ENCODE measurements around the gene CLASP1. TPM values are rescaled to one million over a fixed set of nuclear protein-coding genes. Genes with fewer than 3 reads are reported as not detected.
"Not testable (repeated sequence)": the region's sequence is repeated elsewhere in the genome, so short reads cannot be mapped to it uniquely, and the experiment has no call there.

The CLASP1 gene
- total RNA-seq, 1 experiment from 2014 or later, result 42.9 TPM

DNA sequence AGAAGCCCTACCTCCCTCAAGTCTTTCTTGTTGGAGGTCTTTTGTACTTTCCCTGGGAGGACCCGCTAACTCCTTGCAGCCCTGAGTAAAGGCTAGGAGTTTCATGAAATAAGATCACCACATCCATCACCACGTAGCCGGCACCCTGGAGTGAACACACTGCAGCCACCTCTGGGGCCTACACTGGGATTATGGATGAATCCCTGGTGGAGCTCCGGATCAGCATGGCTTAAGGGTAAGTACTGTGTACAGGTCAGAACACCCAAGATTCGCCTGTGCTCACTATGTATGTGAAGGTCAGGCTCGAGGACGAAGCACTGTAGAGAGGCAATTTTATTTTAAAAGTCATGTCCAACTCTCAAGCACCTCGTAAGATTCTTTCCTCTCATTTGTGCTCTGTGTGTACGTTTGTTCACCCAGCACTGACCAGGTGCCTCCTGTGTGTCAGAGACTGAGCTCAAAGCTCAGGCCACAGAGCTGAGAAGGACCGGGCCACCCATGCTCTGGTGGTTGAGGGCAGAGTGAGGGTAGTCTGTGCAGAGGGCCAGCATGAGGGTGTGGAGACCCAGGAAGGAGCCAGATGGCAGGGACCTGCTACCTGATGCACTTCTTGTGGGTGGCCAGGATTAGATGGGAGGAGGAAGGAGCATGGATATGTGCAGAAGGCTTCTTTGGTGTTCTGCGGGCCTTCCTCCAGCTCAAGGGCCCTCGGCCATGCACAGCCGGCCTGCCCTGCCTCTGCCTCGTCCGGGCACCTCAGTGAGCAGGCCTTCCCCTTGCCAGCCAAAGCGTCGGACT lies 297.5 kb downstream of the CLASP1 start:
- no peak for DNase-seq (ENCODE audit: low read depth)

DNA sequence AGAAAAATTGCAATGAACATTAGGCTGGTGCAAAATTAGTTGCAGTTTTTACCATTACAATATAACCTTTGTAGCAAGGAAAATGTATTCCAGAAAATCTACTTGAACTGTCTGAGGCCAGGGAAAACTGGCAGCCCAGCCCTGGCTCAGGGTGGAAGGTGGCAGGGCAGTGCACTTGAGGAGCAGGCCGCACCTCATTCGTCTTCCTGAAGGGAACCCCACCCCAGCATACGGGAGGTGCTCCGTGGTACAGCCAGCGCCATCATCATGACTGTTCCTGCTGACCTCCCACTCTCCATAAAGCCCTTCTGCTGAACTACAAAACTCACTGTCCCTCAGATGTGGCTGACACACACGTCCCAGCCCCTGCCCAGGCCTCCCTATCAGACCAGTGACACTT lies 298.4 kb downstream of the CLASP1 start:
- no peak for DNase-seq (ENCODE audit: low read depth)

DNA sequence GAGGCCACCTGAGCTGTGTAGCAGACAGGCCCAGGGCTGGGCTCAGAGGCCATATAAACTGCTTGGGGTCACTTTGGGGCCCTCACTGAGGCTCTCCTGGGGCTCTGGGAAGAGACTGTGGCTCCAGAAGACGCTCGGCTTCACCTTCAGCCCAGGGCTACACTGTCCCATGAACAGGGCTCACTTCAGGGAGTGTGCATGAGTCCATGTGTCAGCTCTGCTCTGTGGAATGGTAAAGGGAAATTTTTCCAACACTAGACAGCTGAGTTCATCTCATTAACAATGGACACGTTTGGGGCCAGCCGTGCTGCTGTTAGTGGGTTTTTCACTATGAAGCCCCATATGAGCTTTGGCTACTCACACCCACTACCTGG lies 298.9 kb downstream of the CLASP1 start:
- no peak for DNase-seq (ENCODE audit: low read depth)

DNA sequence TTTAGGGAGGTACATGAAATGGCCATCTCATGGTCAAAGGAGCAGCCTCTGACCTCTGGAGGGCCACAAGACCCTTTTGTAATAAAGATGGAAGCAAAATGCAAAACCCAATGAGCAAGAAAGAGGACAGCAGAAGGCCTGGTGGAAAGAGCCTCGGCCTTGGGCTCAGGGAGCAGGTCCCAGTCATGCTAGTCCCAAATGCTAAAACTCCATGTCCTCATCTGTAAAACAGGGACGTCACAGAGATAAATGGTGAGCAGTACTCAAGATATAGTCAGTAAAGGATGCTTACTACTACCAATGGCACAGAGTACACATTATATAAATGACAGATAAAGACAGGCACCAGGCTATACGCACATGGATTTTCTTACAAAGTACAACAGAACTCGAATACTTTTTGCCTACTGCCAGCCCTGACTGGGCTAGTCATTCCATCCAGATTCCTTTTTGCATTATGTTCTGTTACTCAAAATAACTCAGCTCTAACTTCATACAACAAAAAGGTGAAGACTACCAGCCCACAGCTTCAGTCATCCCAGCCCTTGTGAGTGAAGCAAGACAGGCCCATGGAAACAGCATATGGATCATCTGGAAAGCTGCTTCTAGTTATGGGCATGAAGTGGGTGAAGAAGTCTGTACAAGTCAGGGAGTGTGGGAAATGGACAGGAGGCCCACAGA lies 299.4 kb downstream of the CLASP1 start:
- DNase-seq (ENCODE audit: low read depth), result no peak

DNA sequence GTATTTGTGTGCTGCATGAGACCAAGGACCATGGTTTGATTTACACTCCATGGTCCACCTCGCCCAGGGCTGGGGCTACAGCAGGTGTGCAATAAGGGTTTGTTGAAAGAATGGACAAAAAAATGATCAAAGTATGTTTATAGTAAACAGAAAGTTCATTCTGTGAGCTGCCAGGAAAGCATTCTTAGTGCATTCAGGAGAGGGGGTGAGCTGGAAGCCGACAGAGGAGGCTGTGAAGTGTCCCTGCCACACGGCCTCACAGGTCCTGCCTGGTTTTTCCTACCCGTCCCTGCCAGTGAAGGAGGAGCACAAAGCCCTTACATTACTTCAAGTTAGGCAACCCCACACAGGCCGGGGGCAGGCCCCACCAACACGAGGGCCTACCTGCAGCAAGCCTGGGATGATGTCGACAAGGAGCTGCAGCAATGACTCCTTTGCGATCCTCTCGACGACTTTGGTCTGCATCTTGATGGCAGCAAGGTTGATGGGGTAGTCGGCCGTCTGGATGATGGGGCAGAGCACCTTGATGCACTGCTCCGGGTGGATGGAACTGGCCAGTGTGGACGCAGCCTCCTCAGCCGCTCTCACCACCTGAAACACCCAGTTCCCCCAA lies 301.0 kb downstream of the CLASP1 start:
- no peak for DNase-seq (ENCODE audit: low read depth)

DNA sequence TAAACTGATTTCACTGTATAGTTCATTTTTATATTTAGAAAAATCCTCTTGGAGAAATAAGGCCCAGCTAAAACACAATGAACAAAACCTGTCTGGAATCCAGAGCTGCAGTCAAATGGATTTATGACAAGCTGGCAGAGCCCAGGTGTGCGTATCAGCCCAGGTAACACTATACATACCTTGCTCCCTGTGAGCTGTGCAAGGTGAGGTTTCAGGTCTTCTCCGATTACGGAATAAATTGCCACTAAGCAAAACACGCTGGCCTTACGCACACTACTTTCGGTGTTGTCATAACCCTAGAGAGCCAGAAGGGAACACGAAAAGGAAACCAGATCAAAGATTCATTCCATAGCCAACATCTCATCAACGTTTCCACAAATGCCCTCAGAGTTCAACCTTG lies 302.4 kb downstream of the CLASP1 start:
- DNase-seq (ENCODE audit: low read depth), result no peak

DNA sequence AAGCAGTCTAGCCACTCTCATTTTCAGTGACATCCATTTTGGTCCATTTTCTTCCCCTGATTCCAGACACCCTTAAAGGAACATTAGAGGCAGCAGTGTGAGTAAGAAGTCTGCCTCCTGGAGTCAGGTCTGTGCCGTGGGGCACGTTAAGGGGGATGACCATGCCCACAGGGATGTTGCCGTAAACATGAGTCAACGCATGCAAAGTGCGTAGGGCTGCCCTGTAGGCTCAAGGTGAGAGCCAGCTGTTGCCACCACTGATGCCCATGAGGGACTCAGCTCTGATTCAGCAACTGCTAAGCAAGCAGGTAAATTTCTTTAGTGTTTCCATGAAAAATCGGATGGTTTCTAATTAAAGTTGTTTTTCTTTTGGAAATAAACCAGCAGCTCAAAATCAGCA lies 302.9 kb downstream of the CLASP1 start:
- no peak for DNase-seq (ENCODE audit: low read depth)

DNA sequence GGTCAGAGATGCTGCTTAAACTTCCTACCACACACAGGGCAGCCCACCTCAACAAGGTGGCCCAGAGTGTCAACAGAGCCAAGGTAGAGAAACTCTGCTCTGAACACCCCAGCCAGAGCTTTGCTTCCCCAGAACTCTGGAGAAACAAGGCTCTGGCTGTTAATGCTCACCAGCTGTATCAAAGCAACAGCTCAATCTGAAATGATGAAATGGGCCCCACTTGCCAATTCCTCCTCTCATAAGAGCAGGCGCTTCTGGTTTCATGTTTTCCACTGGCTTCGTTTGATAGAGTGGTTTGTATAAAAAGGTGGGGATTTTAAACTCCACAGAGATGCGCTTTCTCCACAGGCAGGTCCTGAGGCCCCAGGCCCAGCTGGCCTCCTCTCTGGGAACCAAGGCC lies 303.4 kb downstream of the CLASP1 start:
- DNase-seq (ENCODE audit: low read depth), result no peak

DNA sequence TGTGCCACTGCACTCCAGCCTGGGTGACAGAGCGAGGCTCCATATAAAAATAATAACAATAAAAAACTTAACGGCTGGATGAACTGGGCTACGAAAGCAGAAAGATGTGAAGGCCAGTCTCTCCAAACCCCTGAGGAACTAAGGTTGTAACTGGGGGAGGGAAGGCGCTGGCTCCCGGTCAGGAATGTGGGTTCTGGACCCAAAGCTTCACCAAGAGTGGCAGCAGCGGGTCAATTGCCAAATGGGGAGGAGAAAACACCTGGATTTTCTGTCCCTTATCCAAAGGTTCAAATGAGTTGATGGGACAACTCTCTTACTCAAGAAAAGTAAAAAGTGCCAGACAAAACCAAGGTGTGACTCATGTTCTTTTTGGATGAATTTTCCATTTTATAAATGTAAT lies 304.2 kb downstream of the CLASP1 start:
- no peak for DNase-seq (ENCODE audit: low read depth)

DNA sequence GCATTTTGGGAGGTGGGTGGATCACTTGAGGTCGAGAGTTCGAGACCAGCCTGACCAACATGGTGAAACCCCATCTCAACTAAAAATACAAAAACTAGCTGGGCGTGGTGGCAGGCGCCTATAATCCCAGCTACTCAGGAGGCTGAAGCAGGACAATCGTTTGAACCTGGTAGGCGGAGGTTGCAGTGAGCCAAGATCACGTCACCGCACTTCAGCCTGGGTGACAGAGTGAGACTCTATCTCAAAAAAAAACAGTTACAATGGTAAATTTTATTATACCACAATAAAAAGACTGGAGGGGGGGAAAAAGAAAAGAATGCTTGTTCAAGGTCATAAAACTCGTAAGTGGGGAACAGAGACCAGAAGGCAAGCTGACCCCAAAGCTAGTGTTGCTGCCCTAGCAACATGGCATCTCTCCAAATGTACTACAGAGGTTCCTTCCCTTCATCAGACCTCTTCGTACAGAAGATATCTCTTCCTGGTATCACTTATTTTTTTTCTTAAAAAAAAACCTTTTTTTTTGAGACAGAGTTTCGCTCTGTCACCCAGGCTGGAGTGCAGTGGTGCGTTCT lies 305.3 kb downstream of the CLASP1 start:
- DNase-seq (ENCODE audit: low read depth), result not testable (repeated sequence)

DNA sequence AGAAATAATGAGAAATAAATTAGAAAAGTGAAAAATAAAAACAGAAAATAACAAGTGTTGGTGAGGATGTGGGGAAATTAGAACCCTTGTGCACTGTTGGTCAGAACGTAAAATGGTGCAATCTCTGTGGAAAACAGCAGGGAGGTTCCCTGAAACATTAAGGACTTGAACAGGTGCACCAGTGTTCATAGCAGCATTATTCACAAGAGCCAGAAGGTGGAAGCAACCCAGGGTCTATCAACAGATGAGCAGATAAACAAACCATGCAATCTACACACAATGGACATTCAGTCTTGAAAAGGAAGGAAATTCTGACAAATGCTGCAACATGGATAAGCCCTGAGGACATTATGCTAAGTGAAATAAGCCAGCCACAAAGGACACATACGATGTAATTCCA lies 306.1 kb downstream of the CLASP1 start:
- DNase-seq (ENCODE audit: low read depth), result peak; percentile 61

DNA sequence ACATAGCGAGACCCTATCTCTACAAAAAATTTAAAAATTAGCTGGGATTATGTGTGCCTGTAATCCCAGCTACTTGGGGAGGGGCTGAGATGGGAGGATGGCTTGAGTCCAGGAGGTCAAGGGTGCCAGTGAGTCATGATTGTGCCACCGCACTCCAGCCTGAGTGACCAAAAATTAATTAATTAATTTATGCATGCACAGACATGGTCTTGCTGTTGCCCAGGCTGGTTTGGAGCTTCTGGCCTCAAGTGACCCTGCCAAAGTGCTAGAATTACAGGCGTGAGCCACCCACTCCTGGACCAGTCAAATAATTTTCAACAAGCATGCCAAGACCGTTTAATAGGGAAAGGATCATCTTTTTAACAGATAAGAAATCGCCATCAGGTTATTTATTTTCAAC lies 306.5 kb downstream of the CLASP1 start:
- no peak for DNase-seq (ENCODE audit: low read depth)

DNA sequence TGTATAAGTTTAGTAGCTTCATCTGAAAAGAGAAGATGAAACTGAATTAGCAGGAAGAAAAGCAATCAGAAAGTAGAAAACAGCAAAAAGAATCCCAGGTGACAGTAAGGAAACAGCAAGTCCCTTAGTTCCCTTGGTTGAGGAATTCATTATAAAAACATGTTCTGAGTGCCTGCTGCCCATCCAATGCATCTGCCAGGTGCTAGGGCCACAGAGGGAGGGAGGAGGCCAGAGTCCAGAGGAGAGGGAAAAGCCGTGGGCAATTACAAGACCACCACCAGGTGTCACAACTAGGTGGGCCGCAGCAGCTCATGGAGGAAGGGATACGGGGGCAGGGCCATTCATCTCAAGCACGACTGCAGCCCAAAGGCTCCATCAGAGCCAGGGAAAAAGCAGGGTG lies 308.3 kb downstream of the CLASP1 start:
- DNase-seq (ENCODE audit: low read depth), result no peak

DNA sequence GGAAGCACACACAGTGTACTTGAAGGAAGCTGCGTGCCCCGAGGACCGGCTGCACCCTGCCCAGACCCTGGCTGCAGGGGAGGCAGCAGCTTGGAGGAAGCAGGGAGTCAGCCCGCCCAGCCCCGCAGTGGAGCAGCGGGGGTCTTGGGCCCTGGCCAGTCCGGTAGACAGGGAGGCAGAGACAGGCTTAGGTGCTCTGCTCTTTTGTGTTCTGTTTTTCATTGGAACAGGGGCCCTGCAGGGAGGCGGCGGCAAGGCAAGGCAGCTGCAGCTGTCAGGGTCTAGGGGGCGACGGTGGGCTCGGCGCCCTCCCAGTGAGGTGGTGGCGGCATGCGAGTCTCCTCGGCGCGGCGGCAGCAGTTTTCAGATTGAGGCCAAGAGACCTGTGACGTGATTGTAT lies 311.0 kb downstream of the CLASP1 start:
- DNase-seq (ENCODE audit: low read depth), result no peak

DNA sequence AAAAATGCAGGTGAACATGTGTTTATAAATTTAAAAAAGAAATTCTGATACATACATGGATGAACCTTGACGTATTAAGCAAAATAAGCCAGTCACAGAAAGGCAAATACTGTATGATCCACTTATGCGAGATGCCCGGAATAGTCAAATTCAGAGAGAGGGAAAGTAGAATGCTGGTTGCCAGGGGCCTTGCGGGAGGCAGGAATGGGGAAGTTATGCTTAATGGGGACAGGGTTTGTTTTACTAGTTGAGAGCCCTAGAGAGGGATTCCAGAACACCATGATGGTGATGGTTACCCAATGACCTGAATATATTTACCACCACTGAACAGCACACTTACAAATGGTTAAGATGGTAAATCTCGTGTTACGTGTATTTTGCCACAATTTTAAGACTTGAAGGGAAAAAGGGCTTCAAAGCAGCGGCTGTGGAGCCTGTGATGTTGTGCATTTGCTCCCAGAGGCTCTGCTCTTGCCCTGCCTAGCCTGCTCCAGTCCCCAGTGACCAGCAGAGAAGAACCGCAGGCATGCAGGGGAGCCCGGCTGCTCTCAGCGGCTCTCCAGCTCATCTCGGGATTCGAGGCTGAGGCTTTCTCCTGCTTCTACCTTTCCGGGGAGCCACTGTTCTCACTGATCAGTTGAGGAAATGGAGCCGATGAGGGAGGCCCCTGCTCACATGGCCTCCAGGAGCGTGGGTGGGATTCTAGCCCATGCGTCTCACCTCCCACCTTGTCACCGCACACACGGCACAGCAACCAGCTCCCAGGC lies 312.6 kb downstream of the CLASP1 start:
- DNase-seq (ENCODE audit: low read depth), result no peak

DNA sequence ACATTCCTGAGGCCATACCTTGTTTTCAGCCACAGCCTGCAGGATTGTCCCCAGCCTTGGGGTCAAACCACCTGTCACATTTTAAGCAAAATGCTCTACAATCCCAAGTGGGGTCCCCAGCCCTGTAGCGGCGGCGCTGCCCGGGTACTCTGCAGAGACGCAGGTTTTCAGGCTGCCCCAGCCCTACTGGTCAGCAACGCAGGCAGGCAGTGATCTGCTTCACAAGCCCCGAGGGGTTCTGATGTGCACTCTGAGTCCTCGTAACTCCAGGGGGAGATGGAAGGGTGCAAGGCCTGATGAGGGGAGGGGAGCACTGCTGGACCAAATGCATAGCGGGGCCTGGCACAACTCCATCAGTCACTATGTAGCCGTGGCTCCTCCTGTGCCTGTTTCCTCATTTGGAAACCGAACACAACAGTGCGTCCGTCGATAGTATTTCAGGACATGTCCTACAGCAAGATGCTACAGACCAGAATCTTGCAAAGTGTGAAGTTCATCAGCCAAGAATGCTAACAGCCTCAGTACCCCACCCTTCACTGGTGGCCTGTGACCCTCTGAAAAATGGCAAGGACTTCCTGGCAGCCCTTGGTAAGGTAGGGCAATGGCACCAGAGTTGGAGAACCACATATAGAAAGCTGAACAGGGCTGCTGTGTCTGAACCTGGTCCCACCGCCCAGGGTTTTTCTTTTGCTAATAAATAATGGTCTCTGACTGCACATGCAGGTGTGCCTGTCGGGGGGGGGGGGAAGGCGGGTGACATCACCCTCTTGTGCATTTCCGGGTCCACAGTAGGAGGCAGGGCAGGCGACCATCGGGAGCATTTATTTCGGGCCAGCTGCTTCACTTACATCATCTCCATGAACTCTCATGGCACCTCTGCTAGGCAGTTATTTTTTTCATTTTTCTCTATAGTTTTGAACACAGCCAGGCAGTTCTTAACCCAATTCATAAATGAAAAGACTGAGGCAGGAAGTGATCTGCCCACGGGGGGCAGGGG lies 313.7 kb downstream of the CLASP1 start:
- no peak for DNase-seq (ENCODE audit: low read depth)

DNA sequence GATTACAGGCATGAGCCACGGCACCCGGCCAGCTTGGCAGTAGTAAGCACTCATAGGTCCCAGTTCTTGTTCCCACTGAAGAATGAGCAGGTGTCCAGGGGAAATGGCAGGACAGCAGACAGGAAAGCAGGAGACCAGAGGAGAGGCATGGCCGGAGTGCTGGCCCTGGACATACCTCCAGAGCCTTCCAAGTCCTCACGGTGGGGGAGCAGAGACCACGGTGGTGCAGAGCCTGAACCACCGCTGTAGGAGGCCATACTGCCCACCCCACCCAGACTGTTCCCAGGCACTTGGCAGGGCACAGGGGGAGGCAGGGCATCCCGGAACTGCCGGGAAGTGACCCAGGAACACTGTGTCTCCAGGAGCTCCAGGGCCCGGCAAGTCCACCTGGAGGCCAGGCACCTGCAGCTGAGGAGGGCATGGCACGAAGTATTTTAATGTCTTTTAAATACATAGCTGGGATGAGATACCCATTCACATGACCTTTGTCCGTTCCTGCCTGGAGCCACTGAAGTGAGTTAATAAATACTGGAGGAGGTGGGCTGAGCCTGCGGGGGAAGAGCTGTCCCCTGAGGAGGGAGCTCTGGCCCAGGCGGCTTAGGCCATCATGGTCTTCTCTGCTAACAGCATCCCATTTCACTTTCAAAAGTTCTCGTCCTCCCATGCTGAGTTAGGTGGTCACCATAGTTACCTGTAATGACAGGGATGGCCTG lies 314.5 kb downstream of the CLASP1 start:
- no peak for DNase-seq (ENCODE audit: low read depth)

DNA sequence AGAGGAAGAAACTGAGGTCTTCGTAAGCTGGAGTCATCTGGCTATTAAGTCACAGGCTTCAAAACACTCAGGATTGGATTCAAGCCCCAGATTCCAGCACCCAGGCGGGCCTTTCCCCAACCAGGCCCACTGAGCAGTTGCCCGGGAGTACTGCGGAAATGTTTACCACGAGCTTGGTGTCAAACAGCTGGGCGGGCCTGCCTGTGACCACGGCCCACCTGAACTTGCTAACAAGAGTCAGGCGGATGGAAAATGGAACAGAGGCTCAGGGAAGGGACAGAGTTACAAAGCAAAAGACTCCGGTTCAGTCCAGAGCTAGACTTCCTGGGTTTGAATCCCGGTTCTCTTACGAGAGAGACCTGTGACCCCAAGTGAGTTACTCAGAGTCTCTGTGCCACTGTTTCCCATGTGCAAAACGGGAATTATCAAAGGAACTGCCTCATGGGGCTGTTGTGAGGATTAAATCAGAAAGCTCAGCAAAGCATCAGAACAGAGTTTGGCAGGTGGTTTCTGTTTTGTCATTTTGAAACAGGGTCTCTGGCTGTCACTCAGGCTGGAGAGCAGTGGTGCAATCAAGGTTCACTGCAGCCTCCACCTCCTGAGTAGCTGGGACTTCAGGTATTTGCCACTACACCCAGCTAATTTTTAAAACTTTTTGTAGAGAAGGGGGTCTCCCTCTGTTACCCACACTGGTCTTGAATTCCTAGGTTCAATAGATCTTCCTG lies 315.3 kb downstream of the CLASP1 start:
- no peak for DNase-seq (ENCODE audit: low read depth)

DNA sequence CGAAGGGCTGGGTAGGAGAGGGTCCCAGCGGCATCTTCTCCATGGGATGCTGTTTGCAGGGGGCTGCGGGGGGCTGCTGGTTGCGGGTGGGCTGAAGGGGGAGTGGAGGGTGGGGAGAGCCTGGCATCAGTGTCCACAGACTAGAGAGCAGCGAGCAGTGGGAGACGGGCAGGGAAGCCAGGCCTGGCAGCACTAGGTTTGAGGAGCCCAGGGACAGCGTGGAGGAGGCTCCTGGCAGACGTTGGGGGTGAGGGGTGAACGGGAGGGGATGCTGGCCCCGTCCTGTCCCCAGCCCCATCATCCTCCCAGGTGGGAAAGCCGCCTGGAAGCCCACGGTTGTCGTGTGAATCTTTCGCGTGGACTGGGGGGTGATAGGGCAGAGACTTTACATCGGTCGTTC lies 316.0 kb downstream of the CLASP1 start:
- DNase-seq (ENCODE audit: low read depth), result no peak

All from LHCN-M2 (cell line).